ENCODE measurements around the gene SYCE3.

The SYCE3 gene

GRCh38 chr22:50600967-50601668 lies 38.4 kb upstream of the SYCE3 start:
- DNase-seq (ENCODE audit: extremely low read depth in 1 of 2, low read depth in 1 of 2), result no peak

GRCh38 chr22:50600538-50600937 lies 37.8 kb upstream of the SYCE3 start, which contains the start of gene MAPK8IP2:
Gene MAPK8IP2, plus strand, starts transcription at chr22:50600793. Its CDS starts 26 bp downstream, at chr22:50600819.
- no peak for DNase-seq (ENCODE audit: extremely low read depth in 1 of 2, low read depth in 1 of 2)

GRCh38 chr22:50599816-50600455 lies 37.2 kb upstream of the SYCE3 start:
- no peak for DNase-seq (ENCODE audit: extremely low read depth in 1 of 2, low read depth in 1 of 2)

- DNase-seq (ENCODE audit: extremely low read depth in 1 of 2, low read depth in 1 of 2), result no peak
Observed at GRCh38 chr22:50597097-50597496, 34.4 kb upstream of the SYCE3 start.

DNA sequence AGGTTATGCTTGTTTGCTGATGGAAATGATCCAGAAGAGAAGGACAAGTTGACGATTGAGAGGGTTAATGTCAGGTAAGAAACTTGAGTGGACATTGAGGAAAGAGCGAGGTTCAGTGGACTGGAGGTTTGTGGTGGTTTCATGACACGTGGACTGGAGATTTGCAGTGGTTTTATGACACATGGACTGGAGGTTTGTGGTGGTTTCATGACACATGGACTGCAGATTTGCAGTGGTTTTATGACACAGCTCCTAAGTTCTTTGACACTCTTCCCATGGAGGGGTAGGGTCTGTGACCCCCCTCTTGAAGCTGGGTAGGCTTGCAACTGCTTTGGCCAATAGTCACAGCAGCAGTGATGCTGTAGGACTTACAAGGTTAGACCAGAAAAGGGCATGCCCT lies 32.5 kb upstream of the SYCE3 start:
- no peak for DNase-seq (ENCODE audit: extremely low read depth in 1 of 2, low read depth in 1 of 2)

DNA sequence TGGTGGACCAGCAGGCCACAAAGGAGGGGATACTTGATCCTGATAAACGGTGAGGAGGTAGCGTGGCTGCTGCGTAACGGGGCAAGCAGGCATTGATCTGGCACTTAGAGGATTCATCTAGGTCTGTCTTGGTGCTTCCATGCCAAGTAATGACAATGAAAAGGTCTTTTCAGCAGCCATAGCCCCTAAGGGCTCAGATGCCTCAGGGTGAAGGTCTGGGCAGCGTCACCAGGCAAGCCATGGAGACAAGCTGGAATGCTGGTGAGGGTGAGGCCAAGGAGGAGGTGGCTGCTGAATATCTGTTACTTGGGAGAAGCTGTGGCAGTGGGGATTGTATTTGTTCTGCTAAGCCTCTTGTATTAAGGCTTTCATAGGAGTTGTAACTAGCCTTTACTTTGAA lies 24.7 kb upstream of the SYCE3 start:
- DNase-seq (ENCODE audit: extremely low read depth in 1 of 2, low read depth in 1 of 2), result no peak

DNA sequence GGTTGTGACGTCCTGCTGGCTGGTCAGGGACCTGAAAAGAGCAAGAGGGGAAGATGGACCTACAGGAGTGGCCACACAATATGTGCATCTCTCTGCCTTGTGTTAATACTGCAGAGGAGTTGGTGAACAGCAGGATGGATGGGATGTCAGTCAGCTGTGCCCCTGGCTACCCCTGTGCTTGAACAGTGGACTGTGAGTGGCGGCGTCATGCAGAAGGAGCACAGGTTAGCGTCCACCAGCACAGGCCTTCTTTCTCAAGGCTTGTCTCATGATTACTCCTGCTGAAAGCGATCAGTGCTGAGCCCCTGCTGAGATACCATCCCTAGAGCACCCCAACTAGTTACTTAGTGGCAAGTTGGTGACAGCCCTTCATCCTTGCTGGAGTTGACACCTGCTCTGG lies 23.7 kb upstream of the SYCE3 start:
- DNase-seq (ENCODE audit: extremely low read depth in 1 of 2, low read depth in 1 of 2), result no peak

GRCh38 chr22:50585781-50586180 lies 23.1 kb upstream of the SYCE3 start:
- no peak for DNase-seq (ENCODE audit: extremely low read depth in 1 of 2, low read depth in 1 of 2)

- no peak for DNase-seq (ENCODE audit: extremely low read depth in 1 of 2, low read depth in 1 of 2)
Observed at GRCh38 chr22:50585238-50585637, 22.5 kb upstream of the SYCE3 start.

GRCh38 chr22:50584106-50585096 lies 21.7 kb upstream of the SYCE3 start:
- DNase-seq (ENCODE audit: extremely low read depth in 1 of 2, low read depth in 1 of 2), result no peak

- DNase-seq (ENCODE audit: extremely low read depth in 1 of 2, low read depth in 1 of 2), result no peak
Observed at GRCh38 chr22:50583294-50583861, 20.7 kb upstream of the SYCE3 start.

GRCh38 chr22:50582493-50583293 lies 20.0 kb upstream of the SYCE3 start, which contains the start of gene CHKB:
Gene CHKB, minus strand, starts transcription at chr22:50582849. Its CDS starts 68 bp downstream, at chr22:50582781.
- peak; percentile 98 to 99 for DNase-seq (ENCODE audit: extremely low read depth in 1 of 2, low read depth in 1 of 2)

DNA sequence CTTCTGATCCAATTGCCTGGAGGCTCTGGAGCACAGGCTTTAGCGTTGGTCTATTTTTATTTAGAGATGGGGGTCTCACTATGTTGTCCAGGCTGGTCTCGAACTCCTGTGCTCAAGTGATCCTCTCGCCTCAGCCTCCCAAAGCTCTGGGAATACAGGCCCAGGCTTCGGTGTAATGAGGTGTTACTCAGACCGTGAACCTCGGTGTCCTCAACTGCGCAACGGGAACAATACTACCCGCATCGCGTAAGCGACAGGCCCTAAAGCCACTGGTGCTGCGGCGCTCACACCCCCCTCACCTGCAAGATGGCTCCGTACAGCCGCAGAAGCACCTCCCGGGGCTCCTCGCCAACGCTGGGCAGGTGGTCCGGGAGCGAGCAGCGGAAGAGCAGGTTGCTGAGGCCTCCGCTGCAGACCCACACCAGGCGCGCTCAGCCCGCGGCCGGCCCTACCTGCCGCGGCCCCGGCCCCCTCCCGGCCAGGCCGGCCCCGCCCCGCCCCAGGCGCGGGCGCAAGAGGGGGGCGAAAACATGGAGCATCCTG lies 19.3 kb upstream of the SYCE3 start:
- peak in 1 of 2 donors; percentile 35 for DNase-seq (ENCODE audit: extremely low read depth in 1 of 2, low read depth in 1 of 2)

DNA sequence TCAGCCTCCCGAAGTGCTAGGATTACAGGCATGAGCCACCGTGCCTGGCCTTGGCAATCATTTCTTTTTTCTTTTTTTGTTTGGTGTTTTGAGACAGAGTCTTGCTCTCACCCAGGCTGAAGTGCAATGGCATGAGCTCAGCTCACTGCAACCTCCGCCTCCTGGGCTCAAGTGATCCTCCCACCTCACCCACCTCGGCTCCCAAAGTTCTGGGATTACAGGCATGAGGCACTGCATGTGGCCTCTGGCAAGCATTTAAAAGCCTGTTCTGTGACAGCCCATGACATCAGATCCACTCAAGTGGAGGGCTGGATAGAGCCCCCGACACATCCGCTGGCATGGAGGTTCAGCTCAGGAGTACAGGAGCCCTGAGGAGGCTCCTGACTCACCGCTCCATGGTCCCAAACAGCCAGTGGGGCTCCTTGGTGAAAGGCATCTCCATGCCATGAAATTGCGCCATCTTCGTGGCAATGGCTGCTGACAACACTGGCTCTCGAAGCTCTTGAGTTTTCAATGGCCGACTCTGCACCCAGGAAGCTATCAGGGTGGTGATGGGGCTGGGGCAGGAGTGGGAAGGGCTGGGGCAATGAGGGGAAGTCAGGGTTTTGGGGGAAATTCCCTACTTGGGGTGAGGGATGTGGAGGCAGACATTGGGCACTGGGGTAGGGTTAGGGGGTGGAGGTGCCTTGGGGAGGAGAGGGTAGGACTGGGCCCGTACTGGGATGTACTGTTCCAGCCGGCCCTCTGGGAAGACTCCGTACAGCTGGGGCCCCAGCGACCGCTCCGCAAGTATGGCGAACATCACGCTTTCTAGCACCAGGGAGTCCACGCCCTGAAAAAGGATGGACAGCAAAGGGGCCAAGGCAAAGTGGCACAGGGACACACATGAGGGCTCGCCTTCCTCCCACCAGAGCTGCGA lies 18.6 kb upstream of the SYCE3 start:
- DNase-seq (ENCODE audit: extremely low read depth in 1 of 2, low read depth in 1 of 2), result no peak

DNA sequence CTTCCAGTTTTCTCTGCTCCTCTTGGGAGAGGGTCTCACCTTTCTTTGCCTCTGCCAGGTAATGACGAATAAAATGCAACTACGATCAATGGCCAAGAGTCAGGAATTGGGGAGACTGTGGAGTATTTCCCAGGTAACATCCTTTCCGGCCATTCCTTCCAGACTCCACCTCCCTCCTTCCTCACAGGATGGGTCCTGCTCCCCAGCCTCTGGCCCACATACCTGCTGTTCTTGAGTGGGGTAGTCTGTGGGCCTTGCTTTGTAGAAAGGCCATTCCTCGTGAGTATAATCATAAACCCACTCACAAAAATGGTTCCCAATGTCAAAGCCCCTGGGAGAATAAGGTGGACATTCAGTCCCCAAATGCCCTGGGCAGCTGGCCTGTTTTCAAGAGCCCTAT lies 17.0 kb upstream of the SYCE3 start:
- DNase-seq (ENCODE audit: extremely low read depth in 1 of 2, low read depth in 1 of 2), result no peak

DNA sequence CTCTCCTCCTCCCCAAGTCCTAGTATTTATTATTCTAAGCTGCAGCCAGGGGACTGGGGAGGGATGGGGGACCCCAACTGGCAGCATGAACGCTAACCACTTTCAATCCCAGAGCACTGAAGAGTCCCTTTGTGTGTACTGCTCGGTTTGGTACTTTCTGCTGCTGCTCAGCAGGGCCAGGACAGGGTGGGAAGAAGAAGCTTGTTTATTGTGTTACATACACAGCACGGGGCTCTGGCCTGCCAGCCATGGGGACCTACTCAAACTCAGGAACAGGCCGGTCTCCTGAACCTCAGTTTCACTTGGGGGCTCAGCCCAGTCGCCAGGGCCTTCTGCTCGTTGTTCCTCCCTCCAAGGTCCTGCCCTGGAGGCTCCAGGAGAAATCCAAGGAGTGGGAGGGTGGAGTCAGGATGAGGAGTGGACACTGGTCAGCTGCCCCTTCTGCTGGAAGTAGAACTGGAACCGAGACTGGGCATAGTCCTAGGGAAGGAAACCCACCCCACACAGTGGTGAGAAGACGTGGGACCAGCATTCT lies 16.1 kb upstream of the SYCE3 start:
- DNase-seq (ENCODE audit: extremely low read depth in 1 of 2, low read depth in 1 of 2), result no peak

GRCh38 chr22:50577987-50578775 lies 15.5 kb upstream of the SYCE3 start, which contains the start of gene CPT1B:
Gene CPT1B, minus strand, starts transcription at chr22:50578427. Its CDS starts 512 bp downstream, at chr22:50577915.
- DNase-seq (ENCODE audit: extremely low read depth in 1 of 2, low read depth in 1 of 2), result no peak

GRCh38 chr22:50577697-50577986 lies 14.9 kb upstream of the SYCE3 start:
- DNase-seq (ENCODE audit: extremely low read depth in 1 of 2, low read depth in 1 of 2), result no peak

Measured in stimulated activated CD8-positive, alpha-beta memory T cell treated with anti-CD3 and anti-CD28 coated beads, Interleukin-7, amount 100 ng/mL, for 48 hours (primary cell).